ENCODE measurements around the gene AQP2. TPM values are rescaled to one million over a fixed set of nuclear protein-coding genes. Genes with fewer than 3 reads are reported as not detected.

AQP2 gene
- total and polyA plus RNA-seq, 2 of the 4 experiments (the other 2 are of a cell fraction): not detected

DNA sequence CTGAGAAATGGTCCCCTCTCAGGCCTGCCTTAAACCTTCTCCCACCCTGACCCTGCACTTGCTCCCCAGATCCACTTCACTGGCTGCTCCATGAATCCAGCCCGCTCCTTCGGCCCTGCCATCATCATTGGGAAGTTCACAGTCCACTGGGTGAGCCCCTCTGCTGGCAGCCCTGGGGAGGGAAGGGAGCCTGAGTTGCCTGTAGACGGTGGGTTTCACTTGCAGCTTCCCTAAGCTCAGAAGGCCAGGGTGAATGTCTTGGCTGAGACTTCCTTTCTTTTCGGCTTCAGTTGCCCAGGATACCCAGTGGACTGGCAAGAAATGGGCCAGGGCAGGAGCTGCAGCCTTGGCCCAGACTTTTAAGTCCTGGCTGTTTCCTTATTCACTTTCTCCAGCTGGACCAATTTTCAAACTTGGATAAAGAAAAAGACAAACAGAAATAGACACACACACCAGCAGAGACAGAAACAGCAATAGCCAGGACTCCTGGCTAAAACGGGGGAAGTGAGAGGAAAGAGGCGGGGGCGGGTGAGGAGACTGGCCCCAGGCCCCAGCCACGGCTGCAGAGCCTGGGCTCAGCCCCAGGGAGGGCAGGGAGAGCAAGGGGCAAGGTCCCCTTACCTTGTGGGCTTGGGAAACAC lies 24.3 kb downstream of the AQP2 start:
- Histone ChIP-seq H2BK20ac (ENCODE audit: low read depth, low read length) (no peak overlapping the region), H2BK120ac (ENCODE audit: low read depth, low read length) (no peak overlapping the region), H3K27me3 (ENCODE audit: control insufficient read depth, insufficient read depth, low read length) (peaks cover 27% of the 10 kb centered on the region), H3K36me3 (ENCODE audit: control insufficient read depth, insufficient read depth, low read length) (no peaks in the 10 kb centered on the region), H2AK9ac (replicated peaks; ENCODE audit: low read depth, low read length, poor library complexity) (no peak overlapping the region), H3K27ac (ENCODE audit: insufficient read depth, low read length) (no peak overlapping the region), H3K56ac (ENCODE audit: extremely low read depth, insufficient read depth, low read length) (no peak overlapping the region), H2AFZ (replicated peaks; ENCODE audit: low read length, poor library complexity) (peak overlapping the region; percentile 84), H2BK5ac (ENCODE audit: low read depth, low read length, poor library complexity, severe bottlenecking) (no peak overlapping the region), H3K79me1 (ENCODE audit: low read depth in 1 of 2, low read length in 2 of 2) (no peaks in the 10 kb centered on the region), H4K20me1 (ENCODE audit: insufficient read depth, low read length) (no peaks in the 10 kb centered on the region), H3K9me1 (ENCODE audit: insufficient read depth, low read length) (no peaks in the 10 kb centered on the region), H3K9me3 (ENCODE audit: control insufficient read depth, insufficient read depth, low read length) (no peaks in the 10 kb centered on the region), H3K18ac (ENCODE audit: low read depth, low read length) (no peak overlapping the region), H2BK15ac (ENCODE audit: low read depth, low read length) (no peak overlapping the region), H3K14ac (replicated peaks; ENCODE audit: low read depth, low read length) (no peak overlapping the region; the same call in 1 of the 2 replicates), H3K9ac (ENCODE audit: low read depth, low read length) (no peak overlapping the region), H4K5ac (ENCODE audit: low read depth, low read length) (no peak overlapping the region), H3K4ac (ENCODE audit: low read depth, low read length) (no peak overlapping the region), H3K4me2 (ENCODE audit: low read depth, low read length) (no peak overlapping the region), H3K4me1 (ENCODE audit: control insufficient read depth, insufficient read depth, low read length) (no peaks in the 10 kb centered on the region), H4K91ac (ENCODE audit: insufficient read depth, low read depth, low read length) (no peak overlapping the region), H2AK5ac (ENCODE audit: low read depth, low read length) (no peak overlapping the region), H4K8ac (ENCODE audit: low read depth in 2 of 2, low read length in 2 of 2) (no peak overlapping the region), H3K4me3 (ENCODE audit: insufficient read depth, low read depth, low read length) (no peak overlapping the region), H3K23ac (ENCODE audit: low read depth, low read length) (no peak overlapping the region)
- ATAC-seq (ENCODE audit: low read depth): 0 out of 2 replicates have a peak, but pooled peaks have one; percentile 8
- in situ Hi-C loops (cut with MboI; ENCODE audit: low sequenced_read_pairs) (loop anchor here (5.0 to 10.0 kb wide), 2 partner anchors 83 to 200 kb away; partner anchors contain the start of gene ASIC1), dilution Hi-C loops (cut with HindIII; ENCODE audit: low sequenced_read_pairs, unreplicated experiment) (no loop called here), intact Hi-C loops (cut with micrococcal nuclease) (loop anchor here (1.0 kb wide), 1 partner anchor 82 kb away; no protein-coding TSS in a partner anchor)
- TF ChIP-seq FOS (IDR thresholded peaks at IDR 0.05; ENCODE audit: low read depth, low read length) (no peak), CEBPB (IDR thresholded peaks at IDR 0.05; ENCODE audit: low read depth, low read length) (no peak), SMC3 (IDR thresholded peaks at IDR 0.05; ENCODE audit: low read depth, low read length) (no peak), RAD21 (IDR thresholded peaks at IDR 0.05; ENCODE audit: low read length) (no peak), BHLHE40 (IDR thresholded peaks at IDR 0.05; ENCODE audit: low read depth, low read length) (no peak)
- TF ChIP-seq, protein P1, sequence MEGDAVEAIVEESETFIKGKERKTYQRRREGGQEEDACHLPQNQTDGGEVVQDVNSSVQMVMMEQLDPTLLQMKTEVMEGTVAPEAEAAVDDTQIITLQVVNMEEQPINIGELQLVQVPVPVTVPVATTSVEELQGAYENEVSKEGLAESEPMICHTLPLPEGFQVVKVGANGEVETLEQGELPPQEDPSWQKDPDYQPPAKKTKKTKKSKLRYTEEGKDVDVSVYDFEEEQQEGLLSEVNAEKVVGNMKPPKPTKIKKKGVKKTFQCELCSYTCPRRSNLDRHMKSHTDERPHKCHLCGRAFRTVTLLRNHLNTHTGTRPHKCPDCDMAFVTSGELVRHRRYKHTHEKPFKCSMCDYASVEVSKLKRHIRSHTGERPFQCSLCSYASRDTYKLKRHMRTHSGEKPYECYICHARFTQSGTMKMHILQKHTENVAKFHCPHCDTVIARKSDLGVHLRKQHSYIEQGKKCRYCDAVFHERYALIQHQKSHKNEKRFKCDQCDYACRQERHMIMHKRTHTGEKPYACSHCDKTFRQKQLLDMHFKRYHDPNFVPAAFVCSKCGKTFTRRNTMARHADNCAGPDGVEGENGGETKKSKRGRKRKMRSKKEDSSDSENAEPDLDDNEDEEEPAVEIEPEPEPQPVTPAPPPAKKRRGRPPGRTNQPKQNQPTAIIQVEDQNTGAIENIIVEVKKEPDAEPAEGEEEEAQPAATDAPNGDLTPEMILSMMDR (conservative IDR thresholded peaks at IDR 0.05; ENCODE audit: low read depth, low read length): no peak
- BruUV-seq (replicated peaks): no TSS peak
- 61% methylated on average over 5 of the region's 8 CpGs; no CpG with 5 or more reads in 1 of the 2 experiments for WGBS, 2 experiments (ENCODE audit: extremely low coverage in 2 of 2, insufficient read length in 1 of 2)
- DNase-seq: no peak
- ChIA-PET POLR2A (ENCODE audit: unreplicated experiment) (no interaction called here), CTCF (interaction anchor here (0.6 to 1.2 kb wide), 6 partner anchors 64 to 95 kb away, joined by 3 to 6 read pairs (median 4); no protein-coding TSS in a partner anchor)

All from IMR-90 (cell line).